Neural crest cell (in vitro differentiated cells): ENCODE results near the gene ARL15. TPM values are rescaled to one million over a fixed set of nuclear protein-coding genes. Genes with fewer than 3 reads are reported as not detected.

Experiments
- DNase-seq: peaks from one replicate; pipeline ENCODE4 v3.0.0; 2021; ENCODE audit warnings: low read depth, mixed read lengths, low spot score
- H3K27ac Mint-ChIP-seq: one replicate; pipeline ENCODE4 v1.8.0; 2021; ENCODE audit warnings: mild to moderate bottlenecking, mixed read lengths; ENCODE audit not compliant: unreplicated experiment
- H3K27me3 Mint-ChIP-seq: 2 replicates; pipeline ENCODE4 v1.8.0; 2021; ENCODE audit warnings: low read depth, mild to moderate bottlenecking, mixed read lengths
- H3K36me3 Mint-ChIP-seq: 2 replicates; pipeline ENCODE4 v1.8.0; 2021; ENCODE audit warnings: low read depth, mild to moderate bottlenecking, mixed read lengths
- H3K4me1 Mint-ChIP-seq: 2 replicates; pipeline ENCODE4 v1.8.0; 2021; ENCODE audit warnings: mixed read lengths
- H3K4me3 Mint-ChIP-seq: one replicate; pipeline ENCODE4 v1.8.0; 2021; ENCODE audit warnings: mild to moderate bottlenecking, mixed read lengths
- H3K9me3 Mint-ChIP-seq: 2 replicates; pipeline ENCODE4 v1.8.0; 2021; ENCODE audit warnings: mixed read lengths
- total RNA-seq: library from RNA; stranded (reverse); gene quantifications from 2 replicates; pipeline ENCODE4 v1.2.1, GENCODE V29; 2021
- TF ChIP-seq, protein P1 (sequence below): fragments of 200-600 bp; sonication (generic); conservative IDR thresholded peaks from 2 replicates; pipeline ENCODE4 v1.5.0; 2021; ENCODE audit warnings: antibody characterized with exemption, mild to moderate bottlenecking

The ARL15 gene
- total RNA-seq, 1 donor from 2014 or later = 18.4 TPM

- Mint-ChIP-seq H3K27me3 (peaks cover 7% of the 10 kb centered on the region), H3K4me1 (peaks cover 42% of the 10 kb centered on the region), H3K27ac (no peak overlapping the region), H3K4me3 (no peak overlapping the region), H3K9me3 (no peaks in the 10 kb centered on the region), H3K36me3 (no peaks in the 10 kb centered on the region)
- DNase-seq = no peak
- TF ChIP-seq, protein P1, sequence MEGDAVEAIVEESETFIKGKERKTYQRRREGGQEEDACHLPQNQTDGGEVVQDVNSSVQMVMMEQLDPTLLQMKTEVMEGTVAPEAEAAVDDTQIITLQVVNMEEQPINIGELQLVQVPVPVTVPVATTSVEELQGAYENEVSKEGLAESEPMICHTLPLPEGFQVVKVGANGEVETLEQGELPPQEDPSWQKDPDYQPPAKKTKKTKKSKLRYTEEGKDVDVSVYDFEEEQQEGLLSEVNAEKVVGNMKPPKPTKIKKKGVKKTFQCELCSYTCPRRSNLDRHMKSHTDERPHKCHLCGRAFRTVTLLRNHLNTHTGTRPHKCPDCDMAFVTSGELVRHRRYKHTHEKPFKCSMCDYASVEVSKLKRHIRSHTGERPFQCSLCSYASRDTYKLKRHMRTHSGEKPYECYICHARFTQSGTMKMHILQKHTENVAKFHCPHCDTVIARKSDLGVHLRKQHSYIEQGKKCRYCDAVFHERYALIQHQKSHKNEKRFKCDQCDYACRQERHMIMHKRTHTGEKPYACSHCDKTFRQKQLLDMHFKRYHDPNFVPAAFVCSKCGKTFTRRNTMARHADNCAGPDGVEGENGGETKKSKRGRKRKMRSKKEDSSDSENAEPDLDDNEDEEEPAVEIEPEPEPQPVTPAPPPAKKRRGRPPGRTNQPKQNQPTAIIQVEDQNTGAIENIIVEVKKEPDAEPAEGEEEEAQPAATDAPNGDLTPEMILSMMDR = no peak
These were observed 98.5 kb downstream of the ARL15 start for GRCh38 chr5:54211912-54212311.

GRCh38 chr5:54207566-54207965, 102.8 kb downstream of the ARL15 start:
- TF ChIP-seq, protein P1 = no peak
- Mint-ChIP-seq H3K36me3 (peaks cover 3% of the 10 kb centered on the region), H3K27ac (no peak overlapping the region), H3K9me3 (no peaks in the 10 kb centered on the region), H3K4me1 (peaks cover 8% of the 10 kb centered on the region), H3K4me3 (no peak overlapping the region), H3K27me3 (no peaks in the 10 kb centered on the region)
- DNase-seq = no peak

- no peak overlapping the region for H3K27ac Mint-ChIP-seq
- TF ChIP-seq, protein P1 = no peak
- DNase-seq = no peak
- peaks cover 5% of the 10 kb centered on the region for H3K9me3 Mint-ChIP-seq
- H3K27me3 Mint-ChIP-seq = no peaks in the 10 kb centered on the region
- H3K4me3 Mint-ChIP-seq = no peak overlapping the region
- H3K36me3 Mint-ChIP-seq = peaks cover 3% of the 10 kb centered on the region
- no peaks in the 10 kb centered on the region for H3K4me1 Mint-ChIP-seq
These were observed 103.7 kb downstream of the ARL15 start for GRCh38 chr5:54206580-54207229.

DNA sequence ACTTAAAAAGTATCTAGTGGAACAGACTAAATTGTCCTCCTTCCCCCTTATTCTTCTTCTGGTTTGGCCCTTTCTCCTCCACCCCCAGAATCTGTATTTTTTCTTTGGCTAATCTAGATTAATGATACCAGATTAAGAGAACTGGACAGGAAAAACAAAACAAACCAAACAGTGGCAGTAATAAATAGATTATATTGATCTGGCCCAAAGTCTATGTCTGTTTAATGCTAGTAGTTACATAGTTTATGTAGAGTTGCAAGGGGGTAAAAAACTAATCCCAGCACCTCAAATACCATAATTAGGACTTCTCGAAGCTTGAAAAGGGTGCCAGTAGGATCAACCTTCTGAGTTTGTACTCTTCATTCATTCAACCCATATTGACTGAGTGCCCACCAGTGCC, 104.5 kb downstream of the ARL15 start:
- H3K4me3 Mint-ChIP-seq = no peak overlapping the region
- H3K27me3 Mint-ChIP-seq = no peaks in the 10 kb centered on the region
- no peak overlapping the region for H3K27ac Mint-ChIP-seq
- H3K36me3 Mint-ChIP-seq = peaks cover 10% of the 10 kb centered on the region
- peaks cover 12% of the 10 kb centered on the region for H3K9me3 Mint-ChIP-seq
- TF ChIP-seq, protein P1 = no peak
- no peaks in the 10 kb centered on the region for H3K4me1 Mint-ChIP-seq
- DNase-seq = no peak

DNA sequence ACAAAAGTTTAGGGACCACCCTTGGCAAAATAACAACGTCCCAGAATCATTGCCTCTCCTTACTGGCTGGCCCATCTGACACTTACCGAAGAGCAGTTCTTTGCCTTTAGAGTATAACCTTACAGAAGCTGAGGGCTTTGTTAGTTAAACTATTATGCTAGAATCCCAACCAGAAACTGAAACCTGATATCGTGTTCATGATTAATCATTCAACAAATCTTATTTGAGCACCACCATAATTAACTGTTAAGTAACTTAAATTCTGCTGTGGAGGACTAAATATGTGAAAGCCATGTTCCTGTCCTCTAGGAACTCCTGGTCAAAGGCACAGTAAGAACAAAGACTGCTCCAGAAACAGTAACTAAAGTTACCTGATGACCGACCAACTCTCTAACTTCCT, 104.9 kb downstream of the ARL15 start:
- DNase-seq = no peak
- H3K27ac Mint-ChIP-seq = no peak overlapping the region
- TF ChIP-seq, protein P1 = no peak
- no peaks in the 10 kb centered on the region for H3K27me3 Mint-ChIP-seq
- no peaks in the 10 kb centered on the region for H3K4me1 Mint-ChIP-seq
- peaks cover 14% of the 10 kb centered on the region for H3K36me3 Mint-ChIP-seq
- no peak overlapping the region for H3K4me3 Mint-ChIP-seq
- peaks cover 14% of the 10 kb centered on the region for H3K9me3 Mint-ChIP-seq
